ENCODE measurements around the gene RPL15.

DNA sequence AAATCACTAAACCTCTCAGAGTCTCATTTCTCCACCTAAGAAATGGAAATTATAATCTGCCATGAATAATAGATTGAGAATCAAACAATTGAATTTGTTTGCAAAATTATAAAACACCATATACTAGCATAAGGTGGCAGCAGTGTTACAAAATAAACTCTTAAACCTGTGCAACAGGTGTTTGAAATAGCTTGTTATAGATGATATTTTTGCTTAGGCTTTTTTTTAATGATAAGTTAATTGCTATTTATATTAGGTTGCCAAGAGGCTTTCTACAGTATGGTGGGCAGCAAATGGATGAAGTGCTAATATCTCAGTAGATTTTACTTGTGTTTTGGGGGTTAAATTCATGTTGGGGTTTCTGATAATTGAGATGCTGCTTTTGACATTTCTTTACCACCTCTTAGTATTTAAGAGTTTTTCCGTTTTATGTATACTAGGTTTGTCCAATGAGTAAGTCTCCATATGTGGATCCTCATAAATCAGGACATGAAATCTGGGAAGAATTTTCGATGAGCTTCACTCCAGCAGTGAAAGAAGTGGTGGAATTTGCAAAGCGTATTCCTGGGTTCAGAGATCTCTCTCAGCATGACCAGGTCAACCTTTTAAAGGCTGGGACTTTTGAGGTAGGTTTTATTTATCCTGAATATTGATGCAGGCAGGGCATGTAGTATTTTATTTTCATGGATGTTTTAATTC lies 47.8 kb downstream of the RPL15 start:
- TF ChIP-seq, protein P1, sequence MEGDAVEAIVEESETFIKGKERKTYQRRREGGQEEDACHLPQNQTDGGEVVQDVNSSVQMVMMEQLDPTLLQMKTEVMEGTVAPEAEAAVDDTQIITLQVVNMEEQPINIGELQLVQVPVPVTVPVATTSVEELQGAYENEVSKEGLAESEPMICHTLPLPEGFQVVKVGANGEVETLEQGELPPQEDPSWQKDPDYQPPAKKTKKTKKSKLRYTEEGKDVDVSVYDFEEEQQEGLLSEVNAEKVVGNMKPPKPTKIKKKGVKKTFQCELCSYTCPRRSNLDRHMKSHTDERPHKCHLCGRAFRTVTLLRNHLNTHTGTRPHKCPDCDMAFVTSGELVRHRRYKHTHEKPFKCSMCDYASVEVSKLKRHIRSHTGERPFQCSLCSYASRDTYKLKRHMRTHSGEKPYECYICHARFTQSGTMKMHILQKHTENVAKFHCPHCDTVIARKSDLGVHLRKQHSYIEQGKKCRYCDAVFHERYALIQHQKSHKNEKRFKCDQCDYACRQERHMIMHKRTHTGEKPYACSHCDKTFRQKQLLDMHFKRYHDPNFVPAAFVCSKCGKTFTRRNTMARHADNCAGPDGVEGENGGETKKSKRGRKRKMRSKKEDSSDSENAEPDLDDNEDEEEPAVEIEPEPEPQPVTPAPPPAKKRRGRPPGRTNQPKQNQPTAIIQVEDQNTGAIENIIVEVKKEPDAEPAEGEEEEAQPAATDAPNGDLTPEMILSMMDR (IDR thresholded peaks at IDR 0.05; ENCODE audit: insufficient read depth, low read depth, low read length): no peak
- TF ChIP-seq EZH2 (IDR thresholded peaks at IDR 0.05; ENCODE audit: insufficient read depth, low read length): no peak

All from astrocyte (in vitro differentiated cells and primary cell).